ENCODE results near the gene FREM2.
A peak's percentile ranks its signal among the peaks of the same experiment; 100 is the strongest.

FREM2 gene

DNA sequence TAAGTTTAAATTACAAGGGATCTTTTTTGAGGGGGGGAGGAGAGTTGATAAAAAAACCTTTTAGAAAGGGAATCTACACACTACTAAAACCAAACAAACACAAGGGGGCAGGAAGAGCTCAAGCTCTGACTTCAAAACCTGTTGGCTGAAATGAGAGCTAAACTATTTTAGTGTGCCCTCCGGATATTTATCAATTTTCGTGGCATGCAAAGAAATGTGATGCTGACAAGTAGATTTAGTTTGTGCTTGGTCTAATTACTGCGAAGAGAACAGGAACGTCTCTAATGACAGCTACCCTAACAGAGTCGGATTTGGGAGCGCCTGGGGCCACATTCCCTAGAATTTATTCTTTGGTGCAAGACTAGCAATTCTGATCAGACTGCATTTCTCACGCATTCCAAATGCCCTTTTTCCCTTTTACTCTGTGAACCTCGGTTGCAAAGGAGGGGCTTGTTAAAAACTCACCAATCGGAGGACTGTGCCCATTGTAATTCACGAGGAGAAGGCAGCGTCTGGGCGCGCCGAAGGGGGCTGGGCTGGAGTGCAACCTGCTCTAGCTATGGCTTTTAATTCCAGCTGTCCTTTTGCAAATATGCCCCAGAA is 802 bp upstream of the FREM2 start:
- no peak overlapping the region for H2BK12ac ChIP-seq (ENCODE audit: low read length in 2 of 2)
- H2BK15ac ChIP-seq (ENCODE audit: low read depth, poor library complexity, severe bottlenecking) = no peak overlapping the region
- no peaks in the 10 kb centered on the region for H3K9me3 ChIP-seq (ENCODE audit: control insufficient read depth, low read length)
- no peak overlapping the region for H2BK5ac ChIP-seq (ENCODE audit: low read depth, low read length, poor library complexity, severe bottlenecking)
- H3K4me1 ChIP-seq (ENCODE audit: control insufficient read depth, insufficient read depth, low read depth, low read length) = peaks cover 18% of the 10 kb centered on the region
- peak overlapping the region in 1 of 2 experiments; percentile 66 for H3K4me3 ChIP-seq (ENCODE audit: insufficient read depth in 1 of 2, low read depth in 1 of 2, low read length in 2 of 2)
- no peak overlapping the region for H4K8ac ChIP-seq (ENCODE audit: low read length)
- no peak overlapping the region for H2BK120ac ChIP-seq (ENCODE audit: low read depth, low read length)
- no peak overlapping the region for H3K18ac ChIP-seq (ENCODE audit: low read depth in 1 of 2, low read length in 2 of 2)
- peaks cover 41 to 57% of the 10 kb centered on the region in 2 experiments for H3K27me3 ChIP-seq (ENCODE audit: control insufficient read depth in 1 of 2, insufficient read depth in 1 of 2, low read length in 2 of 2)
- peak; percentile 14 for DNase-seq
- no peak overlapping the region for H4K91ac ChIP-seq (ENCODE audit: low read length)
- no peak overlapping the region for H3K23ac ChIP-seq (ENCODE audit: low read length in 2 of 2)
- under 1% methylated on average over 14 of the region's 14 CpGs for WGBS
- H3K36me3 ChIP-seq (ENCODE audit: control insufficient read depth in 1 of 2, insufficient read depth in 2 of 2, low read depth in 1 of 2, low read length in 2 of 2) = no peaks in the 10 kb centered on the region
- H3K4ac ChIP-seq (ENCODE audit: low read depth in 1 of 2, low read length in 2 of 2) = no peak overlapping the region
- H3K4me2 ChIP-seq (ENCODE audit: low read length, poor library complexity, severe bottlenecking) = peak overlapping the region; percentile 88
- no peak overlapping the region for H3K14ac ChIP-seq (ENCODE audit: low read length in 2 of 2)
- H2AFZ ChIP-seq (ENCODE audit: low read depth, low read length) = no peak overlapping the region
- no peak overlapping the region for H3K27ac ChIP-seq (ENCODE audit: low read length, poor library complexity, severe bottlenecking)
- no peaks in the 10 kb centered on the region for H3K79me1 ChIP-seq (replicated peaks; ENCODE audit: low read length, poor library complexity, severe bottlenecking)
- H3K9ac ChIP-seq (ENCODE audit: low read length) = no peak overlapping the region
- no peak overlapping the region for H2AK5ac ChIP-seq (ENCODE audit: low read length, severe bottlenecking)

GRCh38 chr13:38687246-38688229 is 661 bp downstream of the FREM2 start:
- WGBS = 2% methylated on average over 76 of the region's 80 CpGs
- peak overlapping the region; percentile 88 for H3K4me2 ChIP-seq (ENCODE audit: low read length, poor library complexity, severe bottlenecking)

GRCh38 chr13:38688674-38689073 is 1.8 kb downstream of the FREM2 start:
- H3K9me3 ChIP-seq (ENCODE audit: control insufficient read depth, low read length) = no peaks in the 10 kb centered on the region
- H3K23ac ChIP-seq (ENCODE audit: low read length in 2 of 2) = no peak overlapping the region
- no peaks in the 10 kb centered on the region for H3K36me3 ChIP-seq (ENCODE audit: control insufficient read depth in 1 of 2, insufficient read depth in 2 of 2, low read depth in 1 of 2, low read length in 2 of 2)
- no peak overlapping the region for H2BK120ac ChIP-seq (ENCODE audit: low read depth, low read length)
- H3K4me1 ChIP-seq (ENCODE audit: control insufficient read depth, insufficient read depth, low read depth, low read length) = peaks cover 18% of the 10 kb centered on the region
- no peak for DNase-seq
- H3K18ac ChIP-seq (ENCODE audit: low read depth in 1 of 2, low read length in 2 of 2) = no peak overlapping the region
- H2AK5ac ChIP-seq (ENCODE audit: low read length, severe bottlenecking) = no peak overlapping the region
- 98% methylated on average over 12 of the region's 12 CpGs for WGBS
- no peak overlapping the region for H3K9ac ChIP-seq (ENCODE audit: low read length)
- H3K4me3 ChIP-seq (ENCODE audit: insufficient read depth in 1 of 2, low read depth in 1 of 2, low read length in 2 of 2) = no peak overlapping the region
- H4K91ac ChIP-seq (ENCODE audit: low read length) = no peak overlapping the region
- H3K14ac ChIP-seq (ENCODE audit: low read length in 2 of 2) = no peak overlapping the region
- H2AFZ ChIP-seq (ENCODE audit: low read depth, low read length) = no peak overlapping the region
- no peaks in the 10 kb centered on the region for H3K79me1 ChIP-seq (replicated peaks; ENCODE audit: low read length, poor library complexity, severe bottlenecking)
- no peak overlapping the region for H2BK5ac ChIP-seq (ENCODE audit: low read depth, low read length, poor library complexity, severe bottlenecking)
- no peak overlapping the region for H3K27ac ChIP-seq (ENCODE audit: low read length, poor library complexity, severe bottlenecking)
- no peak overlapping the region for H2BK15ac ChIP-seq (ENCODE audit: low read depth, poor library complexity, severe bottlenecking)
- no peak overlapping the region for H3K4ac ChIP-seq (ENCODE audit: low read depth in 1 of 2, low read length in 2 of 2)
- no peak overlapping the region for H4K8ac ChIP-seq (ENCODE audit: low read length)
- peaks cover 41 to 62% of the 10 kb centered on the region in 2 experiments for H3K27me3 ChIP-seq (ENCODE audit: control insufficient read depth in 1 of 2, insufficient read depth in 1 of 2, low read length in 2 of 2)
- no peak overlapping the region for H3K4me2 ChIP-seq (ENCODE audit: low read length, poor library complexity, severe bottlenecking)
- no peak overlapping the region for H2BK12ac ChIP-seq (ENCODE audit: low read length in 2 of 2)

More at GRCh38 chr13:38687246-38688229, 661 bp downstream of the FREM2 start:
- Histone ChIP-seq H4K91ac (ENCODE audit: low read length) (no peak overlapping the region), H2AFZ (ENCODE audit: low read depth, low read length) (peak overlapping the region; percentile 31), H3K9ac (ENCODE audit: low read length) (no peak overlapping the region), H3K27me3 (ENCODE audit: control insufficient read depth in 1 of 2, insufficient read depth in 1 of 2, low read length in 2 of 2) (peaks cover 41 to 62% of the 10 kb centered on the region in 2 experiments), H3K36me3 (ENCODE audit: control insufficient read depth in 1 of 2, insufficient read depth in 2 of 2, low read depth in 1 of 2, low read length in 2 of 2) (no peaks in the 10 kb centered on the region), H3K18ac (ENCODE audit: low read depth in 1 of 2, low read length in 2 of 2) (no peak overlapping the region), H3K27ac (ENCODE audit: low read length, poor library complexity, severe bottlenecking) (no peak overlapping the region), H2BK15ac (ENCODE audit: low read depth, poor library complexity, severe bottlenecking) (no peak overlapping the region), H3K4me3 (ENCODE audit: insufficient read depth in 1 of 2, low read depth in 1 of 2, low read length in 2 of 2) (peak overlapping the region; percentile 50 to 66), H3K14ac (ENCODE audit: low read length in 2 of 2) (no peak overlapping the region), H2BK12ac (ENCODE audit: low read length in 2 of 2) (no peak overlapping the region), H3K4me1 (ENCODE audit: control insufficient read depth, insufficient read depth, low read depth, low read length) (peaks cover 18% of the 10 kb centered on the region), H3K79me1 (replicated peaks; ENCODE audit: low read length, poor library complexity, severe bottlenecking) (no peaks in the 10 kb centered on the region), H2BK120ac (ENCODE audit: low read depth, low read length) (no peak overlapping the region), H3K4ac (ENCODE audit: low read depth in 1 of 2, low read length in 2 of 2) (no peak overlapping the region), H4K8ac (ENCODE audit: low read length) (no peak overlapping the region), H2BK5ac (ENCODE audit: low read depth, low read length, poor library complexity, severe bottlenecking) (no peak overlapping the region), H3K23ac (ENCODE audit: low read length in 2 of 2) (no peak overlapping the region), H2AK5ac (ENCODE audit: low read length, severe bottlenecking) (no peak overlapping the region), H3K9me3 (ENCODE audit: control insufficient read depth, low read length) (no peaks in the 10 kb centered on the region)
- peak; percentile 43 for DNase-seq

DNA sequence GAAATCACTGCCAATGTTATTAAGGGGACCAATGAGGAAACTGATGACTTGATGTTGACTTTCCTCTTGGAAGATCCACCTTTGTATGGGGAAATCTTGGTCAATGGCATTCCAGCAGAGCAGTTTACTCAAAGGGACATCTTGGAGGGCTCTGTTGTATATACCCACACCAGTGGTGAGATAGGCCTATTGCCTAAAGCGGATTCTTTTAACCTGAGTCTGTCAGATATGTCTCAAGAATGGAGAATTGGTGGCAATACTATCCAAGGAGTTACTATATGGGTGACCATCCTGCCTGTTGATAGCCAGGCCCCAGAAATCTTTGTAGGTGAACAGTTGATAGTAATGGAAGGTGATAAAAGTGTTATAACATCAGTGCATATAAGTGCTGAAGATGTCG is 3.4 kb downstream of the FREM2 start:
- Histone ChIP-seq H3K36me3 (ENCODE audit: control insufficient read depth in 1 of 2, insufficient read depth in 2 of 2, low read depth in 1 of 2, low read length in 2 of 2) (no peaks in the 10 kb centered on the region), H2BK15ac (ENCODE audit: low read depth, poor library complexity, severe bottlenecking) (no peak overlapping the region), H3K4me2 (ENCODE audit: low read length, poor library complexity, severe bottlenecking) (no peak overlapping the region), H4K8ac (ENCODE audit: low read length) (no peak overlapping the region), H2BK12ac (ENCODE audit: low read length in 2 of 2) (no peak overlapping the region), H3K27me3 (ENCODE audit: control insufficient read depth in 1 of 2, insufficient read depth in 1 of 2, low read length in 2 of 2) (peaks cover 41 to 55% of the 10 kb centered on the region in 2 experiments), H3K4me1 (ENCODE audit: control insufficient read depth, insufficient read depth, low read depth, low read length) (peaks cover 18% of the 10 kb centered on the region), H3K27ac (ENCODE audit: low read length, poor library complexity, severe bottlenecking) (no peak overlapping the region), H3K4ac (ENCODE audit: low read depth in 1 of 2, low read length in 2 of 2) (no peak overlapping the region), H3K18ac (ENCODE audit: low read depth in 1 of 2, low read length in 2 of 2) (no peak overlapping the region), H3K23ac (ENCODE audit: low read length in 2 of 2) (no peak overlapping the region), H2BK5ac (ENCODE audit: low read depth, low read length, poor library complexity, severe bottlenecking) (no peak overlapping the region), H4K91ac (ENCODE audit: low read length) (no peak overlapping the region), H3K9ac (ENCODE audit: low read length) (no peak overlapping the region), H3K14ac (ENCODE audit: low read length in 2 of 2) (no peak overlapping the region), H2AK5ac (ENCODE audit: low read length, severe bottlenecking) (no peak overlapping the region), H2BK120ac (ENCODE audit: low read depth, low read length) (no peak overlapping the region), H2AFZ (ENCODE audit: low read depth, low read length) (no peak overlapping the region), H3K4me3 (ENCODE audit: insufficient read depth in 1 of 2, low read depth in 1 of 2, low read length in 2 of 2) (no peak overlapping the region), H3K9me3 (ENCODE audit: control insufficient read depth, low read length) (no peaks in the 10 kb centered on the region), H3K79me1 (replicated peaks; ENCODE audit: low read length, poor library complexity, severe bottlenecking) (no peaks in the 10 kb centered on the region)
- no peak for DNase-seq
- WGBS = 99% methylated on average over 2 of the region's 2 CpGs
